ENCODE measurements around the gene ACTN4. TPM values are rescaled to one million over a fixed set of nuclear protein-coding genes. Genes with fewer than 3 reads are reported as not detected.

The ACTN4 gene
- total RNA-seq, 1 experiment from 2014 or later: 1,462 TPM

DNA sequence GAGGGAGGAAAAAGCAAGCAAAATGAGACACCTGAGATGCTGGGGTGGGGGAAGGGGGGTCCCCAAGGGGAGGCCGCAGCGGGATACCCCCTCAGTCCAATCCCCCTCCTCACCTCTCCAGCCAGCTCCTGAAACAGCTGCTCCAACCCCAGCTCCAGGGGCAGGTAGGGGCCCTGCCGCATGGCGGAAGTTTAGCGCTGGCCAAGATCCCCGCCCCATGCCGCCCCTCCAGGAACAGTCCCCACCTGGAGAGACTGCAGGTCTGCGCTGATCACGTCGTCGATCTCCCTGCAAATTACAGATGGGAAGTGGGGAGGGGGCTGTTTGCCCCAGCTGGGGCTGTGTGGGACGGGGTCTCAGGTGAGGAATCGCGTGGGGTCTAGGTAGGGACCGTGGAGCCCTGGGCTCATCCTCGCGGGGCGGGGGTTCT, 87.8 kb downstream of the ACTN4 start:
- H3K36me3 Mint-ChIP-seq (ENCODE audit: insufficient read depth, unreplicated experiment): peaks cover 81% of the 10 kb centered on the region
- no peaks in the 10 kb centered on the region for H3K9me3 Mint-ChIP-seq (ENCODE audit: low read depth, unreplicated experiment)
- H3K27me3 Mint-ChIP-seq (ENCODE audit: unreplicated experiment): no peaks in the 10 kb centered on the region
- TF ChIP-seq CTCF (IDR thresholded peaks at IDR 0.05; ENCODE audit: unreplicated experiment): no peak
- peak; percentile 54 for DNase-seq
- H3K4me1 Mint-ChIP-seq (ENCODE audit: low read depth, unreplicated experiment): peaks cover 33% of the 10 kb centered on the region
- intact Hi-C loops (cut with micrococcal nuclease; ENCODE audit: unreplicated experiment): no loop called here
- H3K27ac Mint-ChIP-seq (ENCODE audit: unreplicated experiment): peak overlapping the region; percentile 91
- peak overlapping the region; percentile 47 for H3K4me3 Mint-ChIP-seq (ENCODE audit: low read depth, unreplicated experiment)
- CTCF ChIA-PET: interaction anchor here (0.5 to 1.5 kb wide), 3 partner anchors 101 to 247 kb away, joined by 3 to 6 read pairs (median 3); no protein-coding TSS in a partner anchor
- no TSS peak for BruUV-seq (replicated peaks)

GRCh38 chr19:38736036-38736412, 88.6 kb downstream of the ACTN4 start:
- Mint-ChIP-seq H3K4me3 (ENCODE audit: low read depth, unreplicated experiment) (peak overlapping the region; percentile 47), H3K4me1 (ENCODE audit: low read depth, unreplicated experiment) (peaks cover 27% of the 10 kb centered on the region), H3K27me3 (ENCODE audit: unreplicated experiment) (no peaks in the 10 kb centered on the region), H3K9me3 (ENCODE audit: low read depth, unreplicated experiment) (no peaks in the 10 kb centered on the region), H3K36me3 (ENCODE audit: insufficient read depth, unreplicated experiment) (peaks cover 79% of the 10 kb centered on the region), H3K27ac (ENCODE audit: unreplicated experiment) (peak overlapping the region; percentile 72)
- TF ChIP-seq CTCF (IDR thresholded peaks at IDR 0.05; ENCODE audit: unreplicated experiment): no peak
- DNase-seq: peak; percentile 72
- intact Hi-C loops (cut with micrococcal nuclease; ENCODE audit: unreplicated experiment): no loop called here
- CTCF ChIA-PET: no interaction called here
- no TSS peak for BruUV-seq (replicated peaks)

GRCh38 chr19:38736413-38737280, 89.2 kb downstream of the ACTN4 start:
- no peak for TF ChIP-seq CTCF (IDR thresholded peaks at IDR 0.05; ENCODE audit: unreplicated experiment)
- CTCF ChIA-PET: interaction anchor here (0.7 kb wide), 1 partner anchor 22 kb away, joined by 3 read pairs; no protein-coding TSS in a partner anchor
- no TSS peak for BruUV-seq (replicated peaks)
- intact Hi-C loops (cut with micrococcal nuclease; ENCODE audit: unreplicated experiment): no loop called here
- Mint-ChIP-seq H3K4me1 (ENCODE audit: low read depth, unreplicated experiment) (peaks cover 24% of the 10 kb centered on the region), H3K4me3 (ENCODE audit: low read depth, unreplicated experiment) (peak overlapping the region; percentile 47), H3K9me3 (ENCODE audit: low read depth, unreplicated experiment) (no peaks in the 10 kb centered on the region), H3K27me3 (ENCODE audit: unreplicated experiment) (no peaks in the 10 kb centered on the region), H3K27ac (ENCODE audit: unreplicated experiment) (peak overlapping the region; percentile 72), H3K36me3 (ENCODE audit: insufficient read depth, unreplicated experiment) (peaks cover 78% of the 10 kb centered on the region)
- DNase-seq: peak; percentile 80

GRCh38 chr19:38737281-38737865, 89.9 kb downstream of the ACTN4 start:
- Mint-ChIP-seq H3K27ac (ENCODE audit: unreplicated experiment) (peak overlapping the region; percentile 72), H3K9me3 (ENCODE audit: low read depth, unreplicated experiment) (no peaks in the 10 kb centered on the region), H3K4me3 (ENCODE audit: low read depth, unreplicated experiment) (peak overlapping the region; percentile 21), H3K36me3 (ENCODE audit: insufficient read depth, unreplicated experiment) (peaks cover 78% of the 10 kb centered on the region), H3K4me1 (ENCODE audit: low read depth, unreplicated experiment) (peaks cover 16% of the 10 kb centered on the region), H3K27me3 (ENCODE audit: unreplicated experiment) (no peaks in the 10 kb centered on the region)
- CTCF ChIA-PET: no interaction called here
- intact Hi-C loops (cut with micrococcal nuclease; ENCODE audit: unreplicated experiment): no loop called here
- no TSS peak for BruUV-seq (replicated peaks)
- no peak for TF ChIP-seq CTCF (IDR thresholded peaks at IDR 0.05; ENCODE audit: unreplicated experiment)
- DNase-seq: no peak

Measured in Calu3 (cell line).